ENCODE measurements around the gene ATP2C1. TPM values are rescaled to one million over a fixed set of nuclear protein-coding genes. Genes with fewer than 3 reads are reported as not detected.

The ATP2C1 gene
- total and polyA plus RNA-seq, 9 of the 15 experiments (the other 6 are each of a cell fraction or from before 2014, with no cell fraction given), result 10.0 to 53.5 (median 27.9) TPM

DNA sequence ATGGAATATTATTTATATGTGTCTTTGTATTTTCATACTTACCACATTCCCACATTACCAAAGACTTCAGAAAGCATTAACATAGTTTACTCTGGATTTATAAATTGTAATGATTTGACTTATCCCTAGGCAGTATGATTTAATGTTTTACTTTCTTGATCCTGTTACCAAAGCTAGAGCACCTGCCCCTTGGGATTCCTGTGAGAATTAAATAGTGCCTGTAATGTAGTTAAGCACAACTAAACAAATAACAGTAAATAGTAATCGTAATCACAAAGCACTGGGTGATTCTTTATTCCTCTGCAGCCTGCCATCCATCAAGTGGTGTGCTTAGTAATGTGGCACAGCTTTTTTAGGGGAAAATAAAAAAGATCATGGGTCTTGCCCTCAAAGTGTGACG is 39.1 kb downstream of the ATP2C1 start:
- Histone ChIP-seq H3K4me1 (replicated peaks in 1 of 2; ENCODE audit: control insufficient read depth in 2 of 2, insufficient read depth in 2 of 2, low read length in 2 of 2) (no peaks in the 10 kb centered on the region; a peak in 2 of 5 replicates), H3K79me2 (ENCODE audit: control insufficient read depth, insufficient read depth, low read length) (peaks cover 26% of the 10 kb centered on the region), H3K36me3 (ENCODE audit: control insufficient read depth, insufficient read depth, low read length) (peaks cover 40% of the 10 kb centered on the region), H4K20me1 (replicated peaks; ENCODE audit: control insufficient read depth, insufficient read depth, low read length) (no peaks in the 10 kb centered on the region), H3K27ac (ENCODE audit: extremely low read depth, low read depth, low read length) (no peak overlapping the region), H3K9me1 (ENCODE audit: control insufficient read depth, insufficient read depth, low read length) (no peaks in the 10 kb centered on the region), H3K4me3 (no peak overlapping the region), H3K9me3 (replicated peaks; ENCODE audit: control insufficient read depth, insufficient read depth, low read depth, low read length) (no peaks in the 10 kb centered on the region), H2AFZ (ENCODE audit: low read depth, low read length) (no peak overlapping the region), H3K9ac (ENCODE audit: insufficient read depth in 1 of 2, low read depth in 2 of 2, low read length in 2 of 2) (no peak overlapping the region), H3K4me2 (ENCODE audit: insufficient read depth, low read length) (no peak overlapping the region), H3K27me3 (ENCODE audit: control insufficient read depth in 2 of 2, insufficient read depth in 2 of 2, low read length in 2 of 2) (no peaks in the 10 kb centered on the region)
- POLR2A ChIA-PET, result interaction anchor here (1.2 kb wide), 1 partner anchor 17 kb away, joined by 3 read pairs; no protein-coding TSS in a partner anchor
- CTCF ChIA-PET (ENCODE audit: low intra/inter-chr PET ratio), result no interaction called here
- intact Hi-C loops (cut with micrococcal nuclease) (no loop called here), in situ Hi-C loops (cut with MboI) (no loop called here)
- BruUV-seq (replicated peaks), result no TSS peak
- ATAC-seq, result no peak
- no peak for FAIRE-seq
- TF ChIP-seq, protein P1, sequence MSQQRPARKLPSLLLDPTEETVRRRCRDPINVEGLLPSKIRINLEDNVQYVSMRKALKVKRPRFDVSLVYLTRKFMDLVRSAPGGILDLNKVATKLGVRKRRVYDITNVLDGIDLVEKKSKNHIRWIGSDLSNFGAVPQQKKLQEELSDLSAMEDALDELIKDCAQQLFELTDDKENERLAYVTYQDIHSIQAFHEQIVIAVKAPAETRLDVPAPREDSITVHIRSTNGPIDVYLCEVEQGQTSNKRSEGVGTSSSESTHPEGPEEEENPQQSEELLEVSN (IDR thresholded peaks at IDR 0.05; ENCODE audit: borderline replicate concordance in 1 of 2, extremely low read depth in 1 of 2, insufficient read depth in 1 of 2, insufficient read length in 1 of 2, low read depth in 1 of 2, low read length in 1 of 2, poor library complexity in 1 of 2, severe bottlenecking in 1 of 2), result no peak
- TF ChIP-seq POLR2AphosphoS5 (IDR thresholded peaks at IDR 0.05; ENCODE audit: control insufficient read depth, insufficient read depth, low read depth, low read length) (no peak), NCOA2 (IDR thresholded peaks at IDR 0.05; ENCODE audit: partially characterized antibody in 2 of 2) (no peak), STAG1 (CRISPR knock-in tag; IDR thresholded peaks at IDR 0.05; ENCODE audit: borderline replicate concordance) (no peak), PRPF4 (IDR thresholded peaks at IDR 0.05; ENCODE audit: insufficient read depth, low read depth, low read length, poor library complexity, severe bottlenecking) (no peak), TCFL5 (CRISPR knock-in tag; conservative IDR thresholded peaks at IDR 0.05) (no peak), U2AF1 (optimal IDR thresholded peaks at IDR 0.05; ENCODE audit: low read depth, low read length) (no peak), MAFG (tag; conservative IDR thresholded peaks at IDR 0.05) (no peak), TEAD1 (CRISPR knock-in tag; IDR thresholded peaks at IDR 0.05) (no peak), KDM2B (CRISPR knock-in tag; IDR thresholded peaks at IDR 0.05) (no peak), SAFB (IDR thresholded peaks at IDR 0.05; ENCODE audit: borderline replicate concordance, low read depth, low read length) (no peak)
- TF ChIP-seq, protein P2, sequence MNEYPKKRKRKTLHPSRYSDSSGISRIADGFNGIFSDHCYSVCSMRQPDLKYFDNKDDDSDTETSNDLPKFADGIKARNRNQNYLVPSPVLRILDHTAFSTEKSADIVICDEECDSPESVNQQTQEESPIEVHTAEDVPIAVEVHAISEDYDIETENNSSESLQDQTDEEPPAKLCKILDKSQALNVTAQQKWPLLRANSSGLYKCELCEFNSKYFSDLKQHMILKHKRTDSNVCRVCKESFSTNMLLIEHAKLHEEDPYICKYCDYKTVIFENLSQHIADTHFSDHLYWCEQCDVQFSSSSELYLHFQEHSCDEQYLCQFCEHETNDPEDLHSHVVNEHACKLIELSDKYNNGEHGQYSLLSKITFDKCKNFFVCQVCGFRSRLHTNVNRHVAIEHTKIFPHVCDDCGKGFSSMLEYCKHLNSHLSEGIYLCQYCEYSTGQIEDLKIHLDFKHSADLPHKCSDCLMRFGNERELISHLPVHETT (CRISPR knock-in tag; conservative IDR thresholded peaks at IDR 0.05 in 1 of 2, IDR thresholded peaks at IDR 0.05 in 1 of 2), result no peak
- TF ChIP-seq, protein P3, sequence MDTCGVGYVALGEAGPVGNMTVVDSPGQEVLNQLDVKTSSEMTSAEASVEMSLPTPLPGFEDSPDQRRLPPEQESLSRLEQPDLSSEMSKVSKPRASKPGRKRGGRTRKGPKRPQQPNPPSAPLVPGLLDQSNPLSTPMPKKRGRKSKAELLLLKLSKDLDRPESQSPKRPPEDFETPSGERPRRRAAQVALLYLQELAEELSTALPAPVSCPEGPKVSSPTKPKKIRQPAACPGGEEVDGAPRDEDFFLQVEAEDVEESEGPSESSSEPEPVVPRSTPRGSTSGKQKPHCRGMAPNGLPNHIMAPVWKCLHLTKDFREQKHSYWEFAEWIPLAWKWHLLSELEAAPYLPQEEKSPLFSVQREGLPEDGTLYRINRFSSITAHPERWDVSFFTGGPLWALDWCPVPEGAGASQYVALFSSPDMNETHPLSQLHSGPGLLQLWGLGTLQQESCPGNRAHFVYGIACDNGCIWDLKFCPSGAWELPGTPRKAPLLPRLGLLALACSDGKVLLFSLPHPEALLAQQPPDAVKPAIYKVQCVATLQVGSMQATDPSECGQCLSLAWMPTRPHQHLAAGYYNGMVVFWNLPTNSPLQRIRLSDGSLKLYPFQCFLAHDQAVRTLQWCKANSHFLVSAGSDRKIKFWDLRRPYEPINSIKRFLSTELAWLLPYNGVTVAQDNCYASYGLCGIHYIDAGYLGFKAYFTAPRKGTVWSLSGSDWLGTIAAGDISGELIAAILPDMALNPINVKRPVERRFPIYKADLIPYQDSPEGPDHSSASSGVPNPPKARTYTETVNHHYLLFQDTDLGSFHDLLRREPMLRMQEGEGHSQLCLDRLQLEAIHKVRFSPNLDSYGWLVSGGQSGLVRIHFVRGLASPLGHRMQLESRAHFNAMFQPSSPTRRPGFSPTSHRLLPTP (IDR thresholded peaks at IDR 0.05; ENCODE audit: borderline replicate concordance, extremely low read depth, insufficient read length), result no peak
- no peak for DNase-seq (ENCODE audit: extremely low read depth in 1 of 4, low spot score in 3 of 4)
- WGBS (ENCODE audit: insufficient coverage, low coverage, missing lambda C conversion rate), result 94% methylated on average over 2 of the region's 2 CpGs
